ENCODE measurements around the gene INPP4A.

DNA sequence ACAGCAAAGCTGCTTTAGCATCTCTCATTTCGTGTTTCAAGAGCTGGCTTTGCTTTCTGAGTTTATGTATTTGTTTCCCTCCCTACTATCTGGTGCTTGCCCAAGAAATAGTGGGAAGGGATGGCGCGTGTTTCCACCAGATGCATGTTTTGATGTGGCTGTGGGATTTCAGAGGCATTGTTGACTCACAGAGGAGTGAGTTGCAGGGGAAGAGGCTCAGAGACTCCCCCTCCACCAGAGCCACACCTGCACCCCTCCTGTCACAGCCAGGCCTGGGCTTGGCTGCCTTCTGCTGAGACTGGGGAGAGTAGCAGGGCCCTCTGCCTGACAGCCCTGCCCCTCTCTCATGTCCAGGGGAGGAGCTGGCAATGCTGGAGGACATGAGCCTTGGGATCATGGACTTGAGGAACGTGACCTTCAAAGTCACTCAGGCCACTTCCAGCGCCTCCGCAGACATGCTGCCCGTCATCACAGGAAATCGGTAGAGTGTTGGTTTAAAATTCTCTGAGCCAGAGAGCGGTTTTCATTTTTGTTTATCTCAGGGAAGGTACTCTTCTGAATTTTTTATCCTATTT is 120.7 kb downstream of the INPP4A start:
- TF ChIP-seq, protein P1, sequence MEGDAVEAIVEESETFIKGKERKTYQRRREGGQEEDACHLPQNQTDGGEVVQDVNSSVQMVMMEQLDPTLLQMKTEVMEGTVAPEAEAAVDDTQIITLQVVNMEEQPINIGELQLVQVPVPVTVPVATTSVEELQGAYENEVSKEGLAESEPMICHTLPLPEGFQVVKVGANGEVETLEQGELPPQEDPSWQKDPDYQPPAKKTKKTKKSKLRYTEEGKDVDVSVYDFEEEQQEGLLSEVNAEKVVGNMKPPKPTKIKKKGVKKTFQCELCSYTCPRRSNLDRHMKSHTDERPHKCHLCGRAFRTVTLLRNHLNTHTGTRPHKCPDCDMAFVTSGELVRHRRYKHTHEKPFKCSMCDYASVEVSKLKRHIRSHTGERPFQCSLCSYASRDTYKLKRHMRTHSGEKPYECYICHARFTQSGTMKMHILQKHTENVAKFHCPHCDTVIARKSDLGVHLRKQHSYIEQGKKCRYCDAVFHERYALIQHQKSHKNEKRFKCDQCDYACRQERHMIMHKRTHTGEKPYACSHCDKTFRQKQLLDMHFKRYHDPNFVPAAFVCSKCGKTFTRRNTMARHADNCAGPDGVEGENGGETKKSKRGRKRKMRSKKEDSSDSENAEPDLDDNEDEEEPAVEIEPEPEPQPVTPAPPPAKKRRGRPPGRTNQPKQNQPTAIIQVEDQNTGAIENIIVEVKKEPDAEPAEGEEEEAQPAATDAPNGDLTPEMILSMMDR (IDR thresholded peaks at IDR 0.05), result no peak
- TF ChIP-seq POLR2A (IDR thresholded peaks at IDR 0.05) (no peak), POLR2AphosphoS5 (IDR thresholded peaks at IDR 0.05) (no peak)

All from upper lobe of left lung (tissue), 4 donors.